WTC11 (cell line): ENCODE data around the gene PLA2G2D. TPM values are rescaled to one million over a fixed set of nuclear protein-coding genes. Genes with fewer than 3 reads are reported as not detected.

Experiments
- ATAC-seq: fragments of 200-7000 bp; cut with Tn5 transposase; 2 replicates; pipeline ENCODE4 v1.10.0; 2021; ENCODE audit warnings: mild to moderate bottlenecking, moderate library complexity
- CTCF ChIA-PET: fragments of 300-600 bp; sonication (Branson Sonifier 250); formaldehyde crosslinking; loops from one replicate; lab custom pipeline; 2021; ENCODE audit warnings: antibody characterized with exemption; lab: Charles Lee
- POLR2A ChIA-PET: fragments of 350-600 bp; sonication (Branson Sonifier 250); formaldehyde crosslinking; loops from one replicate; lab custom pipeline; 2021; ENCODE audit warnings: antibody characterized with exemption; lab: Charles Lee
- DNase-seq: peaks from one replicate; pipeline ENCODE4 v3.0.0; 2021; ENCODE audit warnings: low spot score
- H3K27ac Mint-ChIP-seq: 2 replicates; pipeline ENCODE4 v1.8.0; 2021; ENCODE audit warnings: mixed read lengths
- H3K27me3 Mint-ChIP-seq: 2 replicates; pipeline ENCODE4 v1.8.0; 2021; ENCODE audit warnings: low read depth, mild to moderate bottlenecking, moderate library complexity, mixed read lengths
- H3K36me3 Mint-ChIP-seq: 2 replicates; pipeline ENCODE4 v1.8.0; 2021; ENCODE audit warnings: mixed read lengths
- H3K4me1 Mint-ChIP-seq: 2 replicates; pipeline ENCODE4 v1.8.0; 2022; ENCODE audit warnings: mixed read lengths
- H3K4me3 Mint-ChIP-seq: 2 replicates; pipeline ENCODE4 v1.8.0; 2021; ENCODE audit warnings: mild to moderate bottlenecking, moderate library complexity, mixed read lengths
- H3K9me3 Mint-ChIP-seq: 2 replicates; pipeline ENCODE4 v1.8.0; 2021; ENCODE audit warnings: mixed read lengths
- AR ChIP-seq: fragments of 250-450 bp; sonication (Bioruptor Pico); IDR thresholded peaks from 2 replicates; pipeline ENCODE4 v1.9.0; 2021; ENCODE audit warnings: mild to moderate bottlenecking
- CREM ChIP-seq: sonication (generic); formaldehyde crosslinking; IDR thresholded peaks from 2 replicates; pipeline ENCODE4 v1.8.1; 2022; ENCODE audit warnings: mild to moderate bottlenecking, missing genetic modification reagents, moderate library complexity
- E2F1 ChIP-seq: sonication (generic); formaldehyde crosslinking; IDR thresholded peaks from 2 replicates; pipeline ENCODE4 v1.8.0; 2022; ENCODE audit warnings: mild to moderate bottlenecking, missing genetic modification reagents
- FOXK1 ChIP-seq: sonication (generic); formaldehyde crosslinking; IDR thresholded peaks from 2 replicates; pipeline ENCODE4 v1.8.0; 2022; ENCODE audit warnings: mild to moderate bottlenecking, moderate library complexity, missing genetic modification reagents
- FOXP4 ChIP-seq: sonication (generic); formaldehyde crosslinking; IDR thresholded peaks from 2 replicates; pipeline ENCODE4 v1.8.0; 2022; ENCODE audit warnings: mild to moderate bottlenecking, missing genetic modification reagents
- HMGXB4 ChIP-seq: sonication (generic); formaldehyde crosslinking; IDR thresholded peaks from 2 replicates; pipeline ENCODE4 v1.8.1; 2023; ENCODE audit warnings: mild to moderate bottlenecking, moderate library complexity, missing genetic modification reagents
- IRF2 ChIP-seq: sonication (generic); formaldehyde crosslinking; IDR thresholded peaks from 2 replicates; pipeline ENCODE4 v1.8.0; 2022; ENCODE audit warnings: low read depth, missing genetic modification reagents, borderline replicate concordance
- JAZF1 ChIP-seq: fragments of 250-450 bp; sonication (Bioruptor Pico); IDR thresholded peaks from 2 replicates; pipeline ENCODE4 v1.9.0; 2021; ENCODE audit warnings: moderate library complexity, mild to moderate bottlenecking, inconsistent platforms
- NFATC4 ChIP-seq: fragments of 250-450 bp; sonication (Bioruptor Pico); IDR thresholded peaks from 2 replicates; pipeline ENCODE4 v1.9.0; 2021; ENCODE audit warnings: mild to moderate bottlenecking
- NFE2L1 ChIP-seq: sonication (generic); formaldehyde crosslinking; IDR thresholded peaks from 2 replicates; pipeline ENCODE4 v1.8.1; 2023; ENCODE audit warnings: missing genetic modification reagents
- NFYB ChIP-seq: sonication (generic); formaldehyde crosslinking; conservative IDR thresholded peaks from 2 replicates; pipeline ENCODE4 v1.8.0; 2022; ENCODE audit warnings: low read depth, missing genetic modification reagents
- OVOL2 ChIP-seq: fragments of 250-450 bp; sonication (Bioruptor Pico); IDR thresholded peaks from 2 replicates; pipeline ENCODE4 v1.9.0; 2021; ENCODE audit warnings: mild to moderate bottlenecking, borderline replicate concordance
- PREB ChIP-seq: sonication (generic); formaldehyde crosslinking; IDR thresholded peaks from 2 replicates; pipeline ENCODE4 v1.8.1; 2022; ENCODE audit warnings: mild to moderate bottlenecking, missing genetic modification reagents, moderate library complexity, borderline replicate concordance
- SP1 ChIP-seq: sonication (generic); formaldehyde crosslinking; conservative IDR thresholded peaks from 2 replicates; pipeline ENCODE4 v1.8.1; 2022; ENCODE audit warnings: missing genetic modification reagents
- USF1 ChIP-seq: sonication (generic); formaldehyde crosslinking; IDR thresholded peaks from 2 replicates; pipeline ENCODE4 v1.8.0; 2022; ENCODE audit warnings: mild to moderate bottlenecking, missing genetic modification reagents
- USF2 ChIP-seq: sonication (generic); formaldehyde crosslinking; IDR thresholded peaks from 2 replicates; pipeline ENCODE4 v1.8.1; 2023; ENCODE audit warnings: mild to moderate bottlenecking, missing genetic modification reagents, moderate library complexity
- ZBTB21 ChIP-seq: sonication (generic); formaldehyde crosslinking; IDR thresholded peaks from 2 replicates; pipeline ENCODE4 v1.8.1; 2023; ENCODE audit warnings: mild to moderate bottlenecking, missing genetic modification reagents, borderline replicate concordance
- ZNF232 ChIP-seq: sonication (generic); formaldehyde crosslinking; IDR thresholded peaks from 2 replicates; pipeline ENCODE4 v1.8.0; 2022; ENCODE audit warnings: mild to moderate bottlenecking, missing genetic modification reagents
- ZNF281 ChIP-seq: sonication (generic); formaldehyde crosslinking; IDR thresholded peaks from 2 replicates; pipeline ENCODE4 v1.8.0; 2023; ENCODE audit warnings: mild to moderate bottlenecking, missing genetic modification reagents
- ZNF425 ChIP-seq: fragments of 250-450 bp; sonication (Bioruptor Pico); conservative IDR thresholded peaks from 2 replicates; pipeline ENCODE4 v1.9.0; 2021; ENCODE audit warnings: mild to moderate bottlenecking
- total RNA-seq: library from RNA; stranded (reverse); gene quantifications from 3 replicates; pipeline ENCODE4 v1.2.3, GENCODE V29; 2021
- TF ChIP-seq, protein P1 (sequence below): sonication (generic); formaldehyde crosslinking; IDR thresholded peaks from 2 replicates; pipeline ENCODE4 v1.8.0; 2022; ENCODE audit warnings: mild to moderate bottlenecking, missing genetic modification reagents

Gene PLA2G2D
- total RNA-seq, 1 experiment from 2014 or later: not detected

GRCh38 chr1:20136249-20136648 is 16.9 kb upstream of the PLA2G2D start (continued):
- TF ChIP-seq CREM (no peak), IRF2 (no peak), HMGXB4 (CRISPR knock-in tag) (no peak), E2F1 (no peak)
- TF ChIP-seq, protein P1, sequence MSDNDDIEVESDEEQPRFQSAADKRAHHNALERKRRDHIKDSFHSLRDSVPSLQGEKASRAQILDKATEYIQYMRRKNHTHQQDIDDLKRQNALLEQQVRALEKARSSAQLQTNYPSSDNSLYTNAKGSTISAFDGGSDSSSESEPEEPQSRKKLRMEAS (CRISPR knock-in tag): no peak

DNA sequence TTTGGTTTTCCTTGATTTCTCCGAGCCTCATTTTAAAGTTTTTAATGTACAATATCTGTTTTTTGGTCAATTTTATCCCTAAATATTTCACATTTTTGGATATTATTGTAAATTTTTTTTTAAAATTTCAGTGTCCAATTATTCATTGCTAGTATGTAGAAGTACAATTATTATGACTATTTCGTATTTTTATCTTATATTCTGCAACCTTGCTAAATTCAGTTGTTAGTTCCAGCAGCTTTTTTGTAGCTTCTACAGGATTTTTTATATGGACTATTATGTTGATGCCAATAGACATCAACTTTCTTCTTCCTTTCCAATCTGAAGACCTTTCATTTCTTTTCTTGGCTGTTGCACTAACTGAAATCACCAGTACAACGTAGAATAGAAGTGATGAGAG is 15.7 kb upstream of the PLA2G2D start:
- no peak overlapping the region for H3K4me3 Mint-ChIP-seq
- POLR2A ChIA-PET: no interaction called here
- ATAC-seq: no peak
- CTCF ChIA-PET: no interaction called here
- H3K4me1 Mint-ChIP-seq: no peaks in the 10 kb centered on the region
- H3K36me3 Mint-ChIP-seq: peaks cover 12% of the 10 kb centered on the region
- 0 out of 2 replicates have a peak, but pooled peaks cover 3% of the 10 kb centered on the region for H3K27me3 Mint-ChIP-seq
- peaks cover 29% of the 10 kb centered on the region for H3K9me3 Mint-ChIP-seq
- no peak overlapping the region for H3K27ac Mint-ChIP-seq
- no peak for DNase-seq
- no peak for TF ChIP-seq AR (CRISPR knock-in tag)
- no peak for TF ChIP-seq OVOL2
- no peak for TF ChIP-seq PREB (CRISPR knock-in tag)
- no peak for TF ChIP-seq ZNF281 (CRISPR knock-in tag)
- no peak for TF ChIP-seq NFATC4 (CRISPR knock-in tag)
- TF ChIP-seq USF1 (CRISPR knock-in tag): no peak
- TF ChIP-seq ZNF425 (CRISPR knock-in tag): no peak
- no peak for TF ChIP-seq USF2
- TF ChIP-seq FOXP4 (CRISPR knock-in tag): no peak
- TF ChIP-seq ZNF232 (CRISPR knock-in tag): no peak
- TF ChIP-seq ZBTB21 (CRISPR knock-in tag): no peak
- no peak for TF ChIP-seq SP1
- TF ChIP-seq JAZF1 (CRISPR knock-in tag): no peak
- TF ChIP-seq NFYB (CRISPR knock-in tag): no peak
- no peak for TF ChIP-seq NFE2L1 (CRISPR knock-in tag)
- no peak for TF ChIP-seq FOXK1
